GM12878 (cell line): ENCODE results near the gene PTPRD. TPM values are rescaled to one million over a fixed set of nuclear protein-coding genes. Genes with fewer than 3 reads are reported as not detected.

Experiments
- ATAC-seq: fragments of 200-7000 bp; cut with Tn5 transposase; 3 replicates; pipeline ENCODE4 v1.9.1; 2020; ENCODE audit warnings: mild to moderate bottlenecking, moderate library complexity
- BruUV-seq: library from RNA; stranded (reverse); fragments of 400-500 nt; replicated peaks from 2 replicates; lab custom pipeline; 2021; lab: Mats Ljungman, UMichigan
- CTCF ChIA-PET: fragments of 300-600 bp; sonication (Branson Sonifier 250); formaldehyde crosslinking; extraction: SDS; loops from one replicate; lab custom pipeline; 2021; ENCODE audit warnings: inconsistent platforms; lab: Yijun Ruan, JAX
- POLR2A ChIA-PET: fragments of 350-600 bp; formaldehyde crosslinking; extraction: SDS; loops from one replicate; lab custom pipeline; 2021; ENCODE audit warnings: inconsistent platforms; lab: Charles Lee
- RAD21 ChIA-PET: fragments of 300-600 bp; sonication (Branson Sonifier 250); formaldehyde crosslinking; loops from one replicate; lab custom pipeline; 2023; ENCODE audit warnings: antibody characterized with exemption; ENCODE audit not compliant: unreplicated experiment; lab: Charles Lee
- SMC1A ChIA-PET: fragments of 300-600 bp; sonication (Branson Sonifier 250); formaldehyde crosslinking; loops from one replicate; lab custom pipeline; 2023; ENCODE audit not compliant: unreplicated experiment, uncharacterized antibody; lab: Charles Lee
- DNase-seq: peaks from one replicate; pipeline ENCODE4 v3.0.0-alpha.2; 2011; ENCODE audit warnings: low read depth, low spot score
- FAIRE-seq: peaks from 3 replicates; lab custom pipeline; 2011; peaks lifted over from hg19 to GRCh38; lab: Jason Lieb, UNC
- H2AFZ ChIP-seq: 2 replicates; pipeline ENCODE4 v1.6.0; 2011; ENCODE audit warnings: low read depth, low read length, control low read depth; ENCODE audit not compliant: control insufficient read depth
- H3K27ac ChIP-seq: 2 replicates; pipeline ENCODE4 v1.5.1; 2011; ENCODE audit warnings: control low read depth; ENCODE audit not compliant: control insufficient read depth, insufficient read depth
- H3K27me3 ChIP-seq, 2 experiments: replicated peaks in 1 of 2; 2 replicates each; pipeline versions ENCODE4 v1.6.0 to v1.6.1; 2011; ENCODE audit warnings: low read length in 1 of 2; ENCODE audit not compliant: control insufficient read depth in 2 of 2, insufficient read depth in 2 of 2
- H3K36me3 ChIP-seq, 2 experiments: 2 replicates each; pipeline ENCODE4 v1.5.1; 2011; ENCODE audit warnings: low read length in 1 of 2; ENCODE audit not compliant: control insufficient read depth in 2 of 2, insufficient read depth in 2 of 2
- H3K4me1 ChIP-seq: 2 replicates; pipeline ENCODE4 v1.6.1; 2011; ENCODE audit warnings: mild to moderate bottlenecking, low read length, moderate library complexity, mixed read lengths; ENCODE audit not compliant: control insufficient read depth, insufficient read depth
- H3K4me2 ChIP-seq: 2 replicates; pipeline ENCODE4 v1.6.0; 2011; ENCODE audit warnings: control low read depth; ENCODE audit not compliant: control insufficient read depth, insufficient read depth
- H3K4me3 ChIP-seq: fragments of 200-600 bp; sonication (generic); 2 replicates; pipeline ENCODE4 v1.5.1; 2016
- H3K79me2 ChIP-seq: 2 replicates; pipeline ENCODE4 v1.6.0; 2011; ENCODE audit warnings: low read length; ENCODE audit not compliant: control insufficient read depth, insufficient read depth
- H3K9ac ChIP-seq: 2 replicates; pipeline ENCODE4 v1.8.0; 2011; ENCODE audit warnings: low read length, control low read depth, mixed read lengths; ENCODE audit not compliant: control insufficient read depth, insufficient read depth
- H3K9me3 ChIP-seq: replicated peaks from 3 replicates; pipeline ENCODE4 v1.5.1; 2011; ENCODE audit warnings: mild to moderate bottlenecking, low read length; ENCODE audit not compliant: control insufficient read depth, insufficient read depth
- H4K20me1 ChIP-seq: 2 replicates; pipeline ENCODE4 v1.6.0; 2011; ENCODE audit not compliant: control insufficient read depth, insufficient read depth
- BCL3 ChIP-seq: IDR thresholded peaks from 2 replicates; pipeline ENCODE4 v1.6.1; 2011; ENCODE audit warnings: borderline replicate concordance, low read depth, mild to moderate bottlenecking, moderate library complexity, low read length; ENCODE audit not compliant: insufficient read depth, poor library complexity, severe bottlenecking
- CUX1 ChIP-seq: IDR thresholded peaks from 2 replicates; pipeline ENCODE4 v1.6.1; 2012; ENCODE audit warnings: improper control_type of control experiment, low read depth, low read length; ENCODE audit not compliant: insufficient replicate concordance
- IKZF1 ChIP-seq: fragments of 450-650 bp; conservative IDR thresholded peaks from 2 replicates; pipeline ENCODE4 v1.6.1; 2017; ENCODE audit warnings: antibody characterized with exemption, mild to moderate bottlenecking
- PAX8 ChIP-seq: fragments of 450-650 bp; IDR thresholded peaks from 2 replicates; pipeline ENCODE4 v1.6.1; 2017; ENCODE audit warnings: mild to moderate bottlenecking, moderate library complexity
- POLR2A ChIP-seq: IDR thresholded peaks from 2 replicates; pipeline ENCODE4 v1.6.1; 2011; ENCODE audit warnings: low read depth, mild to moderate bottlenecking, low read length
- POLR2AphosphoS5 ChIP-seq: IDR thresholded peaks from 2 replicates; pipeline ENCODE4 v1.6.1; 2011; ENCODE audit warnings: mild to moderate bottlenecking, low read length, inconsistent platforms
- PRDM15 ChIP-seq: fragments of 450-650 bp; formaldehyde crosslinking; IDR thresholded peaks from 2 replicates; pipeline ENCODE4 v1.4.0; 2020; ENCODE audit warnings: mild to moderate bottlenecking, moderate library complexity
- RFX5 ChIP-seq: IDR thresholded peaks from 2 replicates; pipeline ENCODE4 v1.6.1; 2011; ENCODE audit warnings: low read depth, low read length, improper control_type of control experiment
- SIX5 ChIP-seq: IDR thresholded peaks from 2 replicates; pipeline ENCODE4 v1.6.1; 2011; ENCODE audit warnings: mild to moderate bottlenecking, low read depth, low read length, moderate library complexity; ENCODE audit not compliant: severe bottlenecking
- SREBF2 ChIP-seq: IDR thresholded peaks from 2 replicates; pipeline ENCODE4 v1.6.1; 2012; ENCODE audit warnings: mild to moderate bottlenecking, low read length
- WGBS: methylation state at CpG from one replicate; pipeline ENCODE4 v1.1.6; 2016; ENCODE audit warnings: low lambda C conversion rate; ENCODE audit not compliant: insufficient replicate concordance, insufficient coverage; ENCODE audit errors: missing lambda C conversion rate; 5-methylcytosine and 5-hydroxymethylcytosine counted together
- in situ Hi-C: fragments of 300-500 bp; cut with MboI; formaldehyde crosslinking; loops from 9 replicates; pipeline ENCODE4 v1.14.3; 2018; ENCODE audit warnings: mixed read lengths
- intact Hi-C: fragments of 100-400 bp; cut with micrococcal nuclease; formaldehyde crosslinking; loops from one replicate; pipeline ENCODE4 v1.14.2; 2022; ENCODE audit not compliant: unreplicated experiment
- polyA plus RNA-seq, 11 experiments: library from polyadenylated mRNA; depleted of rRNA in 4 of 11; unstranded in 6 of 11; stranded (reverse) in 5 of 11; fragments of >200 nt; fragmentation: Nextera tagmentation in 4 of 11; fragmentation: Illumina TruSeq in 1 of 11; extraction: Ambion mirVana in 4 of 11; extraction: Trizol in 1 of 11; gene quantifications; 1 replicate in 1 of 11; 2 replicates in 10 of 11; pipeline versions ENCODE4 v1.2.1 to v1.2.3, GENCODE V29; 2011 to 2016; ENCODE audit warnings: inconsistent platforms in 2 of 11, missing spikeins in 2 of 11, low read depth in 1 of 11
- total RNA-seq, 4 experiments: library from RNA; depleted of rRNA in 3 of 4; stranded (reverse); fragments of >200 nt in 3 of 4; fragmentation: Illumina TruSeq in 1 of 4; extraction: Trizol in 1 of 4; gene quantifications; 2 replicates each; pipeline versions ENCODE4 v1.2.1 to v1.2.3, GENCODE V29; 2013 to 2021

PTPRD gene
- total and polyA plus RNA-seq, 10 of the 15 experiments (the other 5 are each of a cell fraction or from before 2014, with no cell fraction given) = under 0.01 to 0.05 (median 0.01) TPM; not detected in 7

GRCh38 chr9:9819886-9820285, 792.9 kb downstream of the PTPRD start:
- no peak for ATAC-seq
- in situ Hi-C loops = no loop called here
- BruUV-seq = no TSS peak
- H4K20me1 ChIP-seq = no peaks in the 10 kb centered on the region
- no peak overlapping the region for H3K9ac ChIP-seq
- H3K27ac ChIP-seq = no peak overlapping the region
- intact Hi-C loops = no loop called here
- no peaks in the 10 kb centered on the region for H3K4me1 ChIP-seq
- no peak overlapping the region for H3K4me2 ChIP-seq
- RAD21 ChIA-PET = no interaction called here
- H2AFZ ChIP-seq = no peak overlapping the region
- POLR2A ChIA-PET = no interaction called here
- 57% methylated on average over 5 of the region's 5 CpGs for WGBS
- no peaks in the 10 kb centered on the region for H3K79me2 ChIP-seq
- SMC1A ChIA-PET = no interaction called here
- no peak for DNase-seq
- FAIRE-seq = no peak
- H3K9me3 ChIP-seq = no peaks in the 10 kb centered on the region
- no peaks in the 10 kb centered on the region for H3K36me3 ChIP-seq
- H3K27me3 ChIP-seq = no peaks in the 10 kb centered on the region
- H3K4me3 ChIP-seq = no peak overlapping the region
- CTCF ChIA-PET = no interaction called here
- TF ChIP-seq BCL3 (no peak), CUX1 (no peak), PRDM15 (CRISPR knock-in tag) (no peak), POLR2AphosphoS5 (no peak), POLR2A (no peak), RFX5 (no peak), IKZF1 (no peak), SREBF2 (no peak), PAX8 (no peak), SIX5 (no peak)
